ENCODE results near the gene RHBDL2. TPM values are rescaled to one million over a fixed set of nuclear protein-coding genes. Genes with fewer than 3 reads are reported as not detected.

Gene RHBDL2
- total and polyA plus RNA-seq, 12 donors = 0.07 to 0.69 (median 0.28) TPM; not detected in 5

DNA sequence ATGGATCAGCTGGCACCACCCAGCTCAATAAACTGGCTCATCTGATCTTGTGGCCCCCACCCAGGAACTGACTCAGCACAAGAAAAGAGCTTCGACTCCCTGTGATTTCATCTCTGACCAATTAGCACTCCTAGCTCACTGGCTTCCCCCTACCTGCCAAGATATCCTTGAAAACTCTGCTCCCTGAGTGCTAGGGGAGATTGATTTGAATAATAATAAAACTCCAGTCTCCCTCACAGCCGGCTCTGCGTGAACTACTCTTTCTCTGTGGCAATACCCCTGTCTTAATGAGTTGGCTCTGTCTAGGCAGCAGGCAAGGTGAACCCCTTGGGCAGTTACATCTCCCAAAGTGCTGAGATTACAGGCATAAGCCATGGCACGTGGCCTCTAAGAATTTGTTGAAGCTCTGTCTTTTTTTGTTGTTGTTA is 11.8 kb upstream of the RHBDL2 start:
- no peak for DNase-seq
- intact Hi-C loops (cut with DNase I) = no loop called here
- H3K4me1 ChIP-seq (replicated peaks in 1 of 2) = no peaks in the 10 kb centered on the region
- no peaks in the 10 kb centered on the region for H3K36me3 ChIP-seq (replicated peaks in 1 of 2)
- H3K27ac ChIP-seq = no peak overlapping the region
- no peaks in the 10 kb centered on the region for H3K9me3 ChIP-seq (replicated peaks in 1 of 3)
- TF ChIP-seq, protein P1, sequence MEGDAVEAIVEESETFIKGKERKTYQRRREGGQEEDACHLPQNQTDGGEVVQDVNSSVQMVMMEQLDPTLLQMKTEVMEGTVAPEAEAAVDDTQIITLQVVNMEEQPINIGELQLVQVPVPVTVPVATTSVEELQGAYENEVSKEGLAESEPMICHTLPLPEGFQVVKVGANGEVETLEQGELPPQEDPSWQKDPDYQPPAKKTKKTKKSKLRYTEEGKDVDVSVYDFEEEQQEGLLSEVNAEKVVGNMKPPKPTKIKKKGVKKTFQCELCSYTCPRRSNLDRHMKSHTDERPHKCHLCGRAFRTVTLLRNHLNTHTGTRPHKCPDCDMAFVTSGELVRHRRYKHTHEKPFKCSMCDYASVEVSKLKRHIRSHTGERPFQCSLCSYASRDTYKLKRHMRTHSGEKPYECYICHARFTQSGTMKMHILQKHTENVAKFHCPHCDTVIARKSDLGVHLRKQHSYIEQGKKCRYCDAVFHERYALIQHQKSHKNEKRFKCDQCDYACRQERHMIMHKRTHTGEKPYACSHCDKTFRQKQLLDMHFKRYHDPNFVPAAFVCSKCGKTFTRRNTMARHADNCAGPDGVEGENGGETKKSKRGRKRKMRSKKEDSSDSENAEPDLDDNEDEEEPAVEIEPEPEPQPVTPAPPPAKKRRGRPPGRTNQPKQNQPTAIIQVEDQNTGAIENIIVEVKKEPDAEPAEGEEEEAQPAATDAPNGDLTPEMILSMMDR (IDR thresholded peaks at IDR 0.05) = no peak
- TF ChIP-seq POLR2A (IDR thresholded peaks at IDR 0.05) = no peak
- no peak overlapping the region for H3K4me3 ChIP-seq
- 29 to 44% (median 35%) methylated on average over 2 to 4 of the region's 4 CpGs for WGBS, 4 donors
- no peaks in the 10 kb centered on the region for H3K27me3 ChIP-seq

DNA sequence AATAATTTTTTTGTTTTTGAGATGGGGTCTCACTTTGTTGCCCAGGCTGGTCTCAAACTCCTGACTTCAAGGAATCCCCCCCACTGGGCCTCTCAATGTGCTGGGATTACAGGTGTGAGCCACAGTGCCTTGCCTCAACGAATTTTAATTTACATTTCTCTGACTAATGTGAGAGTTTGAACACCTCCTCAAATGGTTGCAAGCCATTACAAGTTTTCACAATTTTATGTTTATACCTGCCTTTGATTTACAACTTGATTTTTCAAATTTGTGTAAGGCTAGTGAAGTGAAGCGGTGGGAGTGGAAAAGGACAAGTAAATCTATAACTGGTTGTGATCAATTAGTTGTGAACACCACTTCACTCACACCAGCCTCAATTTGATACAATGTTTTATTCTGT is 8.9 kb upstream of the RHBDL2 start:
- Histone ChIP-seq H3K36me3 (replicated peaks in 1 of 2) (no peaks in the 10 kb centered on the region), H3K4me3 (no peak overlapping the region), H3K27me3 (no peaks in the 10 kb centered on the region), H3K4me1 (replicated peaks in 1 of 2) (no peaks in the 10 kb centered on the region), H3K9me3 (replicated peaks in 1 of 3) (no peaks in the 10 kb centered on the region), H3K27ac (no peak overlapping the region)
- TF ChIP-seq POLR2A (IDR thresholded peaks at IDR 0.05) = no peak
- TF ChIP-seq, protein P1 (IDR thresholded peaks at IDR 0.05) = no peak
- no peak for DNase-seq
- WGBS, 4 donors = 55 to 72% (median 60%) methylated on average over 2 of the region's 2 CpGs
- intact Hi-C loops (cut with DNase I) = no loop called here

DNA sequence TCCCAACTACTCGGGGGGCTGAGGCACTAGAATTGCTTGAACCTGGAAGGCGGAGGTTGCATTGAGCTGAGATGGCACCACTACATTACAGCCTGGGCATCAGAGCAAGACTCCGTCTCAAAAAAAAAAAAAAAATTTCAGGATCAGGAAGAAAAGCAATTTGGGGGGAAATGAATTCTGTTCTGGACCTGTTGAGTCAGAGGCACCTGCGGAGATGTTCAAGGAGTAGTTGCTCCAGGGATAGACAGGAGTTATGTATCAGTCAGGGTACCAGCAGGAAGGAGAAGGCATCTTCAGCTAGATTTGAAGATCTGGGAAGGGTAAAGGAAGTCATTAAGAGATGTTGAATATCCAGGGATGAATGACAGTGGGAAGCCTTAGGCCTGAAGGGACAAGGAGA is 2.9 kb upstream of the RHBDL2 start:
- TF ChIP-seq, protein P1 (IDR thresholded peaks at IDR 0.05) = no peak
- TF ChIP-seq POLR2A (IDR thresholded peaks at IDR 0.05) = no peak
- Histone ChIP-seq H3K9me3 (replicated peaks in 1 of 3) (no peaks in the 10 kb centered on the region), H3K27me3 (no peaks in the 10 kb centered on the region), H3K27ac (no peak overlapping the region), H3K4me3 (no peak overlapping the region), H3K36me3 (replicated peaks in 1 of 2) (no peaks in the 10 kb centered on the region), H3K4me1 (replicated peaks in 1 of 2) (no peaks in the 10 kb centered on the region)
- DNase-seq = no peak
- intact Hi-C loops (cut with DNase I) = no loop called here
- WGBS, 4 donors = 91 to 95% (median 93%) methylated on average over 4 of the region's 4 CpGs

DNA sequence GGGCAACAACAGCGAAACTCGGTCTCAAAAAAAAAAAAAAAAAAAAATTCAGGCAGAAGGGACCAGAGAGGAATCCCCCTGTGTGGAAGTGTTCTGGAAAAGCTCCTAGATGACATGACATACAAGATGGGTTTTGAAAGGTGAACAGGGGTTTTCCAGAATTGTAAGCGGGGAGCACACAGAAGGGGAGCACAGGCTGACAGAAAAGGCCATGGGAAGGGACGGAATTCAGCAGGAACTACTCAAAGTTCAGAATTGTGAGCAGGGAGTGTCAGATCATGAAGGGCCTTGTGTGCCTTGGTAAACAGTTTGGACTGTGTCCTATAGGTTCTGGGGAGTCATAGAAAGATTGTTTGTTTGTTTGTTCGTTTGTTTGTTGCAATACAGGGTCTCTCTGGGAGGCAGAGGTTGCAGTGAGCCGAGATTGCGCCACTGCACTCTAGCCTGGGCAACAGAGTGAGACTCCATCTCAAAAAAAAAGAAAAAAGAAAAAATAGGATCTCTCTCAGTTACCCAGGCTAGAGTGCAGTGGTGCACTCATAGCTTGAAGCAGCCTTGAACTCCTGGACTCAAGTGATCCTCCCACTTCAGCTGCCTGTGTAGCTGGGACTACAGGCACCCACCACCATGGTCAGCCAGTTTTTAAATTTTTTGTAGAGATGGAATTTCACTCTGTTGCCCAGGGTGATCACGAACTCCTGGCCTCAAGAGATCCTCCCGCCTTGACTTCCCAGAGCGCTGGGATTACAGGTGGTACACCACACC is 1.2 kb upstream of the RHBDL2 start:
- no peak for TF ChIP-seq POLR2A (IDR thresholded peaks at IDR 0.05)
- TF ChIP-seq, protein P1 (IDR thresholded peaks at IDR 0.05) = no peak
- no peaks in the 10 kb centered on the region for H3K36me3 ChIP-seq (replicated peaks in 1 of 2)
- H3K27ac ChIP-seq = no peak overlapping the region
- no peaks in the 10 kb centered on the region for H3K27me3 ChIP-seq
- H3K4me1 ChIP-seq (replicated peaks in 1 of 2) = no peaks in the 10 kb centered on the region
- 93 to 96% (median 94%) methylated on average over 10 of the region's 10 CpGs for WGBS, 4 donors
- no peaks in the 10 kb centered on the region for H3K9me3 ChIP-seq (replicated peaks in 1 of 3)
- intact Hi-C loops (cut with DNase I) = no loop called here
- DNase-seq = no peak
- no peak overlapping the region for H3K4me3 ChIP-seq
